HL-60 (cell line): Measurements from ENCODE around the gene APLNR.

Experiments
- DNase-seq, 2 experiments: peaks; one replicate each; pipeline ENCODE4 v3.0.0-alpha.2; 2010 to 2020; ENCODE audit warnings: low read depth in 1 of 2, low spot score in 1 of 2
- H3K27ac ChIP-seq: fragments of 250-450 bp; sonication (Bioruptor Pico); replicated peaks from 2 replicates; pipeline ENCODE4 v1.5.1; 2020; ENCODE audit warnings: mild to moderate bottlenecking, moderate library complexity
- H3K27me3 ChIP-seq: fragments of 250-450 bp; sonication (Bioruptor Pico); 2 replicates; pipeline ENCODE4 v1.5.1; 2021; ENCODE audit warnings: mild to moderate bottlenecking, moderate library complexity; ENCODE audit not compliant: insufficient read depth, poor library complexity, severe bottlenecking
- H3K4me3 ChIP-seq: replicated peaks from 2 replicates; pipeline ENCODE4 v1.5.1; 2011; ENCODE audit warnings: mild to moderate bottlenecking, control low read depth, low read length; ENCODE audit not compliant: insufficient read depth
- CTCF ChIP-seq: IDR thresholded peaks from one replicate; pipeline ENCODE4 v1.5.1; 2011; ENCODE audit warnings: low read length, control low read depth, inconsistent platforms; ENCODE audit not compliant: insufficient read depth
- GABPA ChIP-seq: IDR thresholded peaks from 2 replicates; pipeline ENCODE4 v1.6.1; 2012; ENCODE audit warnings: low read depth
- POLR2AphosphoS5 ChIP-seq: IDR thresholded peaks from 2 replicates; pipeline ENCODE4 v1.6.1; 2012; ENCODE audit warnings: low read depth
- REST ChIP-seq: IDR thresholded peaks from 2 replicates; pipeline ENCODE4 v1.6.1; 2012; ENCODE audit warnings: low read depth; ENCODE audit not compliant: insufficient replicate concordance
- SPI1 ChIP-seq: IDR thresholded peaks from 2 replicates; pipeline ENCODE4 v1.6.1; 2012; ENCODE audit warnings: low read depth, mild to moderate bottlenecking, borderline replicate concordance

The APLNR gene

GRCh38 chr11:57224537-57224936, 12.5 kb downstream of the APLNR start:
- DNase-seq, result no peak
- Histone ChIP-seq H3K27me3 (peaks cover under 1% of the 10 kb centered on the region), H3K4me3 (no peak overlapping the region), H3K27ac (no peak overlapping the region)
- TF ChIP-seq SPI1, result no peak

- no peak for TF ChIP-seq GABPA
- no peak for TF ChIP-seq POLR2AphosphoS5
- no peak for TF ChIP-seq REST
- no peak for TF ChIP-seq CTCF
- TF ChIP-seq SPI1, result no peak
- Histone ChIP-seq H3K27me3 (no peaks in the 10 kb centered on the region), H3K27ac (no peak overlapping the region), H3K4me3 (no peak overlapping the region)
- DNase-seq, result no peak
Observed at GRCh38 chr11:57224128-57224527, 12.9 kb downstream of the APLNR start.

- Histone ChIP-seq H3K27ac (no peak overlapping the region), H3K4me3 (no peak overlapping the region), H3K27me3 (no peaks in the 10 kb centered on the region)
- DNase-seq, result no peak
- TF ChIP-seq GABPA (no peak), CTCF (no peak), POLR2AphosphoS5 (no peak), REST (no peak), SPI1 (no peak)
Observed at GRCh38 chr11:57223601-57224000, 13.4 kb downstream of the APLNR start.

- no peak overlapping the region for H3K4me3 ChIP-seq
- DNase-seq, result no peak
- no peak for TF ChIP-seq POLR2AphosphoS5
- no peak for TF ChIP-seq REST
- no peak for TF ChIP-seq GABPA
- no peak for TF ChIP-seq SPI1
- no peak for TF ChIP-seq CTCF
- H3K27ac ChIP-seq, result no peak overlapping the region
- no peaks in the 10 kb centered on the region for H3K27me3 ChIP-seq
Observed at GRCh38 chr11:57222239-57222638, 14.8 kb downstream of the APLNR start.
